HFF-Myc (cell line): Measurements from ENCODE around the gene FAM110C.
"Not testable (repeated sequence)": the region's sequence is repeated elsewhere in the genome, so short reads cannot be mapped to it uniquely, and the experiment has no call there.

ENCODE experiments used
- DNase-seq: peaks from one replicate; pipeline ENCODE4 v3.0.0-alpha.2; 2011; ENCODE audit warnings: low read depth; ENCODE audit errors: extremely low read depth
- H3K4me3 ChIP-seq: replicated peaks from 2 replicates; pipeline ENCODE4 v1.5.1; 2011; ENCODE audit warnings: low read depth, mild to moderate bottlenecking, control low read depth, low read length
- TF ChIP-seq, protein P1 (sequence below): IDR thresholded peaks from 2 replicates; pipeline ENCODE4 v1.5.1; 2012; ENCODE audit warnings: mild to moderate bottlenecking, low read depth, low read length, control low read depth; ENCODE audit errors: missing control alignments

Gene FAM110C

DNA sequence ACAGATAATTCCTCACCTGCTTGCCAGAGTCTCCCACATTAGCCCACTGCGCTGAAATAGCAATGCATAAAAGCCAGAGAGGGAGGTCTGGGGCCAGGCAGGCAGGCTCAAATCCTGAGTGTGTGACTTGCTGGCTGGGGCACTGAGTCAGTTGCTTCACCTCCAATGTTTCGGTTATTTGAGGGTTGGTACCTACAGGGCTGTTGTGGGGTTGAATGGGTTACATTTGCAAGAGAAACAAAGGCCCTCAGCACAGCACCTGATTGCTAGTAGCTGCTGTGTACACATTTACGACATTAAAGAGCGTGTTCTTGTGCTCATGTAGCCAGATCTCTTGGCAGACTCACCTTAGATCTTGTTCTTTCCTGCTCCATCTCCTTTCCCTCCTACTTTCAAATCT, 34.1 kb upstream of the FAM110C start:
- no peak overlapping the region for H3K4me3 ChIP-seq
- DNase-seq = no peak
- TF ChIP-seq, protein P1, sequence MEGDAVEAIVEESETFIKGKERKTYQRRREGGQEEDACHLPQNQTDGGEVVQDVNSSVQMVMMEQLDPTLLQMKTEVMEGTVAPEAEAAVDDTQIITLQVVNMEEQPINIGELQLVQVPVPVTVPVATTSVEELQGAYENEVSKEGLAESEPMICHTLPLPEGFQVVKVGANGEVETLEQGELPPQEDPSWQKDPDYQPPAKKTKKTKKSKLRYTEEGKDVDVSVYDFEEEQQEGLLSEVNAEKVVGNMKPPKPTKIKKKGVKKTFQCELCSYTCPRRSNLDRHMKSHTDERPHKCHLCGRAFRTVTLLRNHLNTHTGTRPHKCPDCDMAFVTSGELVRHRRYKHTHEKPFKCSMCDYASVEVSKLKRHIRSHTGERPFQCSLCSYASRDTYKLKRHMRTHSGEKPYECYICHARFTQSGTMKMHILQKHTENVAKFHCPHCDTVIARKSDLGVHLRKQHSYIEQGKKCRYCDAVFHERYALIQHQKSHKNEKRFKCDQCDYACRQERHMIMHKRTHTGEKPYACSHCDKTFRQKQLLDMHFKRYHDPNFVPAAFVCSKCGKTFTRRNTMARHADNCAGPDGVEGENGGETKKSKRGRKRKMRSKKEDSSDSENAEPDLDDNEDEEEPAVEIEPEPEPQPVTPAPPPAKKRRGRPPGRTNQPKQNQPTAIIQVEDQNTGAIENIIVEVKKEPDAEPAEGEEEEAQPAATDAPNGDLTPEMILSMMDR = no peak

DNA sequence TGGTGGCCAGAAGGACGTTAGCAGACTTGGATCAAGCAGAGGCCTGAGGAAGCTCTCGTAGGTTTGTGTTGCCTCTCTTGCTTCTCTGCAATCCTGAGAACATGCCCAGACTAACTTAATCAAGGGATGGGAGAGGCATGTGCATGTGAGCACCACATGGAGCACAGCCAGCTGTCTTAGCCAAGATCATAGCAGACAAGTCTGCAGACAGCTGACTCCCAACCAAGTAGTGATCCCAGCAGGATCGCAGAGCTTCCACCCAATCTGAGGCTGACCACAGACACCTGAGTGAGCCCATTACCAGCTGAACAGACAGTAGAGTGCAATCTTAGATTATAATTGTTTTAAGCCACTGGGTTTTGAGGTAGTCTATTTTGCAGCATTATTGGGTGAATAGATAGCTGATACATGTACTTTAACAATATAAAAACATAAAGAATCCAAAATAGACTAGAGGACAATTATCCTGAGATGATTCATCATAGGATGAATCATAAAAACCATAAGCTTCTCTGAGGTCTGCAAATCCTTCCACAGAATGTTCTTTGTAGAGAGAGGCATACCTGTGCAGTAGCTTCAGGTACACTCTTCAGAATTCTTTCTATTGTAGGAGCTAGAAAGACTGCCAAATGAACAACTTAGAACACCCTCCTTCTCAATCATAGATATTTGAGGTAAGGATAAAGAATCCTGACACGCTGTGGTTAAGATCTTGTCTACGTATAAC, 25.2 kb upstream of the FAM110C start:
- H3K4me3 ChIP-seq = no peak overlapping the region
- TF ChIP-seq, protein P1 = no peak
- DNase-seq = no peak

DNA sequence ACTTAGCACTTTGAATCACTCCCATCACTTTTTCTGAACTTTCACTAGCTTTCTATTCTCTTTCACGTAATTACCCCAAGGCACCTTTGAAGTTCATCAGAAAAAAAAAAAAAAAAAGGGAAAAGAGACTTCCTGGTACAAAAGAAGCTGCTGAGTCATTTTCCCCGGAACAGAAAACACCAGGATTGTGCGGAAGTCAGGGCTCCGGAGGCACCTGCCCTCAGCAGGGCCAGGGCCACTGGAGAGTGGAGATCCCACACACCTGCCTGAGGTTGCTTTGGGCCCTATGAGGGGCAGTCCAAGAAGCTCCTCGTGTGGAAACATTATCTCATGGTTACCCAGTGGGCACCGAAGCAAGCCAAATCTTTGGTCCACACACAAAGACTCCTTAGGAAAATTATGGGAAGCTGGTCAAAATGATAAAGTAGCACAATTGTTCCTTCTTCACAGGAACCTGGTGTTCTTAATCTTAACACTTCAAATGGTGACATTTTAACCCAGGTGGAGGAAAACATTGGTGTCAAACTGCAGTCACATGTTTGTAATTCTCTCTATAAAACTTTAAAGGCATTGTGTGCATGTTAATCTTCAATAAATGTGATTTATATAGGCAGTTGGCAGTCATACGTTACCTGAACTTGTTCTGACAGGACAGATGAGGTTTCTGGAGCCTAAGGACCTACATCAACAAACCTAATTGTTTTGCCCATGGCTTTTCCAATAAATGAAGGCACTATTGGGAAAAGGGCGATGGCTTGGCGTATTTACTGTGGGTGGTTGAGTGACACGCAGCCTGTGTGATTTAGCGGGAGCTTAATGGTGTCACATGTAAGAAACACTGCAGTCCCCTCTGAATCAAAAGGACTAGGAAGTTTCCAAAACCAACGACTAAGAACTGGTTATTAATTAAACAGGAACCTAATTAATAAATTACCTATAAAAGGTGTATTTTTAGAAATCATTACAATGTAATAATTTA, 23.4 kb upstream of the FAM110C start:
- H3K4me3 ChIP-seq = no peak overlapping the region
- TF ChIP-seq, protein P1 = no peak
- no peak for DNase-seq

DNA sequence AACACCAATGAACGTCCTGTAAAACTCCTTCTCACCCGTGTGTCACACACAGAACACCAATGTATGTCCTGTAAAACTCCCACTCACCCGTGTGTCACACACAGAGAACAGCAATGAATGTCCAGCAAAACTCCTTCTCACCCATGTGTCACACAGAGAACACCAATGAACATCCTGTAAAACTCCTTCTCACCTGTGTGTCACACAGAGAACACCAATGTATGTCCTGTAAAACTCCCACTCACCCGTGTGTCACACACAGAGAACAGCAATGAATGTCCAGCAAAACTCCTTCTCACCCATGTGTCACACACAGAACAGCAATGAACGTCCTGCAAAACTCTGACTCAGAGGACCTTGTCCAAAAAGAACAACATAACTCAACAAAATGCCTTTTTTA, 22.3 kb upstream of the FAM110C start:
- H3K4me3 ChIP-seq, DNase-seq: not testable (repeated sequence)

DNA sequence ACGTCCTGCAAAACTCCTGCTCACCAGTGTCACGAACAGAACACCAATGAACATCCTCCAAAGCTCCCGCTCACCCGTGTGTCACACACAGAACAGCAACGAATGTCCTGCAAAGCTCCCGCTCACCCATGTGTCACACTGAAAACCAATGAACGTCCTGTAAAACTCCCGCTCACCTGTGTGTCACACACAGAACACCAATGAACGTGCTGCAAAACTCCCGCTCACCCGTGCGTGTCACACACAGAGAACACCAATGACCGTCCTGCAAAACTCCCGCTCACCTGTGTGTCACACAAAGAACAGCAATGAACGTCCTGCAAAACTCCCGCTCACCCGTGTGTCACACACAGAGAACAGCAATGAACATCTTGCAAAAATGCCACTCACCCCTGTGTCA, 20.5 kb upstream of the FAM110C start:
- DNase-seq = no peak
- no peak overlapping the region for H3K4me3 ChIP-seq
- TF ChIP-seq, protein P1 = no peak

DNA sequence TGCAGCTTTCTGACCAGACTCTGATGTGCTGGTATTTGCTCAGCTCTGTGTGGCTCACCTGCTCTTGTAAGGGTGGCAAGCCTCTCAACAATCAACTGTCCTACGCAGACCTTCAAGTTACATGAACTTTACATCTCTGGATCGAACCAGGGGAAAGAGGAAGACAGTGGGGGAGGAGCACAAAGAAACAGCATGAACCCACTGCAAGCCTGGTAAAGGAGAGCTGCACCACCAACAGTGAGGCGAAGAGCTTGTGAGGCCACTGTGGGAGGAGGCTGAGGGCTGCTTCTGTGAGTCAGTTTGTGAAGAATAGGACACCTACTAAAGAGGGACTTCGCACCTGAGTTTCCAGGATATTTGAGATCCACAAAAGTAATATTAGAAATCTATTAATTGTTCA, 18.8 kb upstream of the FAM110C start:
- TF ChIP-seq, protein P1 = no peak

More for the DNA sequence above, 18.8 kb upstream of the FAM110C start:
- DNase-seq = no peak
- no peak overlapping the region for H3K4me3 ChIP-seq
